GM12875 (cell line): Measurements from ENCODE around the gene MORC1.

ENCODE experiments used
- H3K4me3 ChIP-seq: one replicate; pipeline ENCODE4 v1.5.1; 2011; ENCODE audit warnings: low read depth, low read length, control low read depth
- CTCF ChIP-seq: IDR thresholded peaks from 2 replicates; pipeline ENCODE4 v1.5.1; 2011; ENCODE audit warnings: low read depth, mild to moderate bottlenecking, control low read depth, inconsistent platforms, low read length, moderate library complexity, borderline replicate concordance; ENCODE audit not compliant: insufficient read depth

MORC1 gene

DNA sequence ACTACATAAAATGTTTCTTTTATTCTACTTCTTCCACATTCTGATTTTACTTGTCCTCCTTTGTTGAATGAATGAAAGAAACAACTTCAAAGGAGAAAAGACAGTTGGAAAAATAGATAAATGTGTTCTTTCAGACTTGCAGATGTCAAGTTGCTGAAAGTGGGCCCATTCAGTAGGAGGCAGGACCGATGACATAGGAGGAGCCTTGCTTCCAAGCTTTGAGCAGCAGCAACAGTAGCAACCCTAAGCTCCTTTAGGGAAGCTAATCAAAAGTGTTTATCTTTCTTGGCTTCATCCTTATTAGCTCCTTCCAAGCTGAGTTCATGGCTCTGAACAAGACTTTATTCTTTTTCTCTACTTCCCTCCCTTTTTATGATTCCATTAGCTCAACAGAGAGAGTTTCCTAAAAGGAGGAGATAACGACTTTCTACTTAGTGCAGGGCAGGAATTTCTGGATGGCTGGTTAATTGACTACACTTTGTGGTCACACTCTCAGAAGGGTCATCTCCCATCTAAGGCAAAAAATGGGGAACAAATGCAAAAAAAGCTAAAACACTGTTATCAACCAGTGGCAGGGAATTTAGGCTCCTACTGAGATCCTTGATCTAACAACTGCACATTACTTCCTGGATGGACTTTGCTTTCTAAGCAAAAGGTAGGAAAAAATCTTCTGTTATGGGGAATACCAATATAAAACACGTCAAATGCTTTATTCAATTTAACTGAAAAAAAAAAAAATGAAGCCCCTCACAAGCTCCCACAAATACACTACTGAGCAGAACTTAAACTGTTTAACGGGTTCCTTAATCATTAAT, 4.8 kb downstream of the MORC1 start:
- no peak for TF ChIP-seq CTCF
- H3K4me3 ChIP-seq: no peak overlapping the region

GRCh38 chr3:109109574-109109973, 8.4 kb downstream of the MORC1 start:
- H3K4me3 ChIP-seq: no peak overlapping the region
- no peak for TF ChIP-seq CTCF

DNA sequence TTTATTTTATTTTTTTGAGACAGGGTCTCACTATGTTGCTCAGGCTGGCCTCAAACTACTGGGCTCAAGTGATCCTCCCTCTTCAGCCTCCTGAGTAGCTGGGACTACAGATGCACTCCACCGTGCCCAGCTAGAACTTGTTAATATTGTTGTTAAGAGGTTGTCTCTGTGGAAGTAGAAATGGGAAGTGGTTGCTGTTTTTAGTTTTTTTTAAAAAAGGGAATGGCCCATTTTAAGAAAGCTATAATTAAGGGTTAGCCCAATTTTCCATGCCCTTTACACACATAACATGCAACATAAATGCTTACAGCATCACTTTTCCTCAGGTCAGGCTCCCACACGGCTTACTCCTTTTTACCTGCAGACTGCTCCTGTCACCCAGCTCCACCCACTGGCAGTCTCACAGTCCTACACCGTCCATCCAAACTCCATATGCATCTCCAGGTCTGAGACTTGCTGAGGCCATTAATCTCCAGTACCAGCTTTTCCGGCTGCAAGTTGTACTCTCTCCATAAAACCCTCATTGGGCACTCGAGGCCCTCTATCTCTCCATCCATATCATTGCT, 19.8 kb downstream of the MORC1 start:
- TF ChIP-seq CTCF: peak; percentile 44

DNA sequence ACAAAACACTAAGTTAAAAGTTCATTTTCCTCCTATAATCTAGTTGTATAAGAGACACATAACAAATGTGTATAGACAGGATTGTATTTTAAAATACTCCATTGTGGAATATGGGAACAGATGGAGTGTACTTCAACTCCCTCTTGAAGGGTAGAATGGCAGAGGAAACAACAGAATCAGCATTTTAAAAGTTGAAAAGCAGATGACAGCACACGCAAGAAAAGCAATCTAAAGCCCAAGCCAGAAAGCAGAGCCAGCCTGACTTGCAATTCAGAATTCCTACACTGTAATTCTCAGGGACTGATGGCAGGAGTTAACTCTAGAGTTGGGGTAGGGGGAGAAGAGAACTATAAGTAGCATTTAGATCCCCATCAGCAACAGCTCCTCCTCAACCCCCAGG, 22.8 kb downstream of the MORC1 start:
- H3K4me3 ChIP-seq: no peak overlapping the region
- no peak for TF ChIP-seq CTCF

More for the DNA sequence above, 19.8 kb downstream of the MORC1 start:
- H3K4me3 ChIP-seq: no peak overlapping the region

- no peak for TF ChIP-seq CTCF
- no peak overlapping the region for H3K4me3 ChIP-seq
Observed at GRCh38 chr3:109093561-109093960, 24.4 kb downstream of the MORC1 start.

DNA sequence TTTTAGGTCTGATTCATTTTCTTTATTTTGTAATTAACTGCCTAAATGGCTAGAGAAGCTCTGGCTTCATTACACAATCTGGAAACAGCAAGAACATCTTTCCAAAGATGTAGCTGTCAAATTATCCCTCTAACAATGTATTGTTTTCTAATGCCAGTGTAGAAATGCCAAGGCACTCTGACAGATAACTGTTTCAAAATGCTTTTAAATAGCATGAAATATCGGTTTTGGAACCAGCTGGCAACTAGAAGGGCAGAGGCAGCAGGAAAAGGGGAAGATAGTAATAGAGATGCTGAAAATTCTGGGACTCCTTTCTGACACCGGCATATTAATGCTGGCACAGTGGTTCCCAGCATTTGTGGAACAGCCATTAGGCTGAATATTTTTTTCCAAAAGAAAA, 26.1 kb downstream of the MORC1 start:
- TF ChIP-seq CTCF: no peak

DNA sequence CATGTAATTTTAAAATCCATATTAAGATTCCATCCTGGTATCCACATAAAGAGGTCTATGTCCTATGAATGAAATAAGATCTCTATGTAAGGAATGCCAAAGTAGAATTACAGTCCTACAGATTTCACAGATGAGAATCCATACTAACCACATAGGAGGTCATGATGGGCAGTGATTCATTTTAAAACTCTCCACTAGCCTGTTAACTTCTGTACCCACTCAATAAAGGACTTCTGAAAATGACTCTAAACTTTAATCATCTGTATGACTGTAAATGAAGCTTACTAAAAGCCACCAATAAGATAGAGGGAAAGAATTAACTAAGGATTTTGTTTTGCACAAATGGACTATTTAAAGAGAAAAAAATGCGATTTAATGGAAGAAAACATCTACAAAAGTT, 28.7 kb downstream of the MORC1 start:
- no peak for TF ChIP-seq CTCF
- no peak overlapping the region for H3K4me3 ChIP-seq

More for the DNA sequence above, 26.1 kb downstream of the MORC1 start:
- H3K4me3 ChIP-seq: no peak overlapping the region
